ENCODE data around the gene SFMBT2. TPM values are rescaled to one million over a fixed set of nuclear protein-coding genes. Genes with fewer than 3 reads are reported as not detected.
A peak's percentile ranks its signal among the peaks of the same experiment; 100 is the strongest.
"Not testable (repeated sequence)": the region's sequence is repeated elsewhere in the genome, so short reads cannot be mapped to it uniquely, and the experiment has no call there.

The SFMBT2 gene
- total RNA-seq, 2 experiments from 2014 or later, result 22.0 to 23.1 TPM

DNA sequence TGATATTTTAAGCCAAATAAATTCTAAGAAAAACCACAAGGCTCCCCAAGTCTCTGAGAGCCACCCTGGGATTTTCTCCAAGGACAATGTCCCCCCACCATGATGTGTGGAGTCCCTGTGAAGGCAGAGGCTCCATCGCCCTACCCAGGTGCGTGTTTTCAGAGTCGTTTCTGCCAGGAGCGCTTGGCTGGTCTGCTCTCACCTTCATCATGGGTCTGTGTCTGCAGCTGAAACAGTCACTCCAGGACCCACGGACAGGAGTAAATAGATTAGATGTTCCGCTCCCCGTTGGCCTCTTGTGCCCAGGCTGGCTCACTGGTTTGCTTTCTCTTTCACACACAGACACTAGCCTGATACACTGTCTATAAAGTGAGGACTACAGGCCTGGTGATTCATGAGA, 217.5 kb downstream of the SFMBT2 start:
- Mint-ChIP-seq H3K27me3 (no peaks in the 10 kb centered on the region), H3K9me3 (peaks cover 30% of the 10 kb centered on the region), H3K4me1 (peaks cover 65% of the 10 kb centered on the region), H3K4me3 (peak overlapping the region; percentile 66), H3K27ac (peak overlapping the region; percentile 95), H3K36me3 (peaks cover 85% of the 10 kb centered on the region)
- peak; percentile 60 for DNase-seq

DNA sequence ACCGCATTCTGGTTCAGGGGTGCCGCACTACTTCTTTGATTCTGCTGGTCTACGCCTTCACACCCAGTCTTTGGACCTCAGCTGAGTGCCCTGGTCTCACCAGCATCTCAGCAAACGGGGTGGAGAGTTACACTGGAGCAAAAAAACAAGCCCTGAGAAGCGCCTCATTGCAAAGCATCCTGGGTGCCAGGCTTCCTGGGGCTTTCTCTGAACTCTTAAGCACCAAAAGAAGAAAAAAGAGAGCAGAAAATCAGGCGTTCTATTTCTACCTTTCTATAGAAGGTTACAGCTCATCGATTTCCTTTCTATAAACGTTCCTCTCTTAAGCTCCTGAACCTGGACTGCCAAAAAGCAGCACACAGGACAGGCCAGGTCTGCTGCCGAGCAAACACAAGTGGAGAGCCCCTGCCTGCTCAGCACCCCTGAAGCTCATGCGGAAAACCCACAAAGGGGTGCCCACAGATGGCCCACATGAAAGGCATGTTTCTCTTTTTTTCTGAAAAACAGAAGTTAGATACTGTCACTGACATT, 217.9 kb downstream of the SFMBT2 start:
- Mint-ChIP-seq H3K4me1 (peaks cover 69% of the 10 kb centered on the region), H3K9me3 (peaks cover 30% of the 10 kb centered on the region), H3K36me3 (peaks cover 86% of the 10 kb centered on the region), H3K4me3 (peak overlapping the region; percentile 66), H3K27ac (peak overlapping the region; percentile 95), H3K27me3 (no peaks in the 10 kb centered on the region)
- peak; percentile 79 for DNase-seq

DNA sequence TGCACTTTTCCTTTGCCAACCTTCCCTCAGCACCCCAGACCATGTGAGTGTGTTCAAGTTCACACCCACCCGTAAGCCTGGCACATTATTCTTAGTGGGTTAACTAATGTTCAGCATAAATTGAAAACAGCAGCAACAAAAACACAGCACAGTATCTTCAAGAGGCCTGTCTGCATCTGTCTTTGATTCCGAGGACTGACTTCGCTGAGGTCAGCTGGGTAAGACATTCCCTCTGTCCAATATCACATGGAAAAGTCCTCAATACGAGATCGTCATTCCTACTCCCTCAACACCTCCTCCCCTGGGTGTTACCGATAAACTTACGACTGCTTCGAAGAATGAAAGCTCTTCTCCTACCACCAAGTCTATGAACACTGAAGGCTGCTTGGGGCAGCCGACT, 218.8 kb downstream of the SFMBT2 start:
- no peak for DNase-seq
- Mint-ChIP-seq H3K27me3 (no peaks in the 10 kb centered on the region), H3K9me3 (peaks cover 30% of the 10 kb centered on the region), H3K4me3 (peak overlapping the region; percentile 66), H3K27ac (peak overlapping the region; percentile 95), H3K4me1 (peaks cover 70% of the 10 kb centered on the region), H3K36me3 (peaks cover 83% of the 10 kb centered on the region)

DNA sequence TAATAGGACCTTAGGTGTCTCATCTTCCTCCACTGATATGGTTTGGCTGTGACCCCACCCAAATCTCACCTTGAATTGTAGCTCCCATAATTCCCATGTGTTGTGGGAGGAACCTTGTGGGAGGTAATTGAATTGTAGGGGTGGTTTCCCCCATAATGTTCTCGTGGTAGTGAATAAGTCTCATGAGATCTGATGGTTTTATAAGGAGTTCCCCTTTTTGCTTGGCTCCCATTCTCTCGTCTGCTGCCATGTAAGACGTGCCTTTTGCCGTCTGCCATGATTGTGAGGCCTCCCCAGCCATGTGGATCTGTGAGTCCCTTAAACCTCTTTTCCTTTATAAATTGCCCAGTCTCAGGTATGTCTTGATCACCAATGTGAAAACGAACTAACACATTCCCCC, 220.1 kb downstream of the SFMBT2 start:
- not testable (repeated sequence) for H3K27me3 Mint-ChIP-seq, H3K4me3 Mint-ChIP-seq, DNase-seq
- Mint-ChIP-seq H3K27ac (peak overlapping the region; percentile 36), H3K4me1 (peaks cover 71% of the 10 kb centered on the region), H3K9me3 (peaks cover 27% of the 10 kb centered on the region), H3K36me3 (peaks cover 81% of the 10 kb centered on the region)

DNA sequence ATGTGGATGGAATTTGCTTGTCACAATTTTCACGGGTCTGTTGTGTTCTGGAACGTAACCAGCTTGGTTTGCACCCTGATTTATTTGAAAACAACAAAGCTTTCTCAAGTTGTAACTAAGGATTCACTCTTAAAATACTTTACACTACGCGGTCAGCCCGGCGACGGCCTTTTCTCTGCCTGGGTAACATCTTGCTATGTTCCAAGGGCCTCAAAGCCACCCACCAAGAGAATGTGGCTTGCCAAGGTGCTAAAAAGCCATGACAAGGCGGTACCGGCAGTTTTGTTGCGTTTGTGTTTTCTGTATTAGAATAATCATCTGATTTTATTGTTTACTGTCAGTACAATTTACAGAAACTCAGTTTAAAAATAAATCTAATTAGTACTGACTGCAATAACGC, 220.9 kb downstream of the SFMBT2 start:
- DNase-seq, result no peak
- Mint-ChIP-seq H3K27ac (no peak overlapping the region), H3K4me1 (peaks cover 71% of the 10 kb centered on the region), H3K27me3 (no peaks in the 10 kb centered on the region), H3K36me3 (peaks cover 81% of the 10 kb centered on the region), H3K4me3 (no peak overlapping the region), H3K9me3 (peaks cover 24% of the 10 kb centered on the region)

DNA sequence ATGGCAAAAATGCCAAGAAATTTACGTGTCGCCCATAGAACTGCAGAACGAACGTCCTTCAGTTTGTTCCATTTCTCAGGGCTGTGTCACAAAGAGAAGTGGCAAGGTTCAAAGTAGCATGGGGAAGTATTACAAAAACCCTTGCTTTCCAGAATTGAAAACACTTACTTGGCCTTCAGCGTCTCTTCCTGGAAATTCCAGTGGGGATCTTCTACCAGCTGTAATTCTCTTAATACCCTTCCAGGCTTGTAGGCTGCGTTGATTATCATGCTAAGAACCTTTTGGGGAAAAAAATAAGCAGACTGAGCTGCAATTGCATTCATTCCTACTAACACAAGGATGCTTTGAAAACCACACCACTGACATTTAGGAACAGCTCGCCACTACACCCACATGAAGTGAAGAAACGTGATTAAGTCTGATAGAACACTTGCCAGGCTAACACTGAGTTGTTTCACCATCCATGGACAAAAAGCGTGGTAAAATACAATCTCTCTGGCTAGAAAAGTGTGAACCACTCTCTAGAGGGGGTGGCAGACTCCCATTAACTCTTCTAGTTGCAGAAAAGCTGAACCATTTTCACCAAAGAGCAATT, 222.3 kb downstream of the SFMBT2 start:
- Mint-ChIP-seq H3K4me3 (no peak overlapping the region), H3K36me3 (peaks cover 81% of the 10 kb centered on the region), H3K9me3 (peaks cover 29% of the 10 kb centered on the region), H3K4me1 (peaks cover 71% of the 10 kb centered on the region), H3K27ac (no peak overlapping the region), H3K27me3 (no peaks in the 10 kb centered on the region)
- no peak for DNase-seq

DNA sequence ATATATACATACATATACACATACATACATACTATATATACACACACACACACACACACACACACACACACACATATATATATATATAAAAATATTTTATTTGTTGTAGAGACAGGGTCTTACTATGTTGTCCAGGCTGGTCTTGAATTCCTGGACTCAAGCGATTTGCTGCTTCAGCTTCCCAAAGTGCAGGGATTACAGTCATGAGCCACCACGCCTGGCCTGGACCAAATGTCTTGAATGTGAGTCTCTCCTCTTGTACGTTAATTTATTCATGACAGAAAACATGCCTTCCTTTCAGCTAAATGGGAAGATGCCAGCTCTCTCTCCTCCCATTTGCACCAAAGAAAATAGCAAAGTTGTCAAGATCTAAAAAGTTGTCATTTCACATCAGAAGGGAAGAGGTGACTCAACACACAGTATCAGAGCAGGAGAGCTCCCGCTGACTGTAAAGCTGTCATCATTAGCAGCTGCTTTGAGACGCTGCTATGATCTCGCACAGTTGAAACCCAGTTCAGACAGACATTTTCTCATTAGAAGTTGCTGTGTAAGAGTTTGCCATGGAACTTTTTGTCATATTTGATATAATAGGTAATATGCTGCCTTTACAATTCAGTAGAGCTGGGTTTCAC, 224.3 kb downstream of the SFMBT2 start:
- H3K4me3 Mint-ChIP-seq, result no peak overlapping the region
- peaks cover 31% of the 10 kb centered on the region for H3K9me3 Mint-ChIP-seq
- H3K27me3 Mint-ChIP-seq, result no peaks in the 10 kb centered on the region
- no peak overlapping the region for H3K27ac Mint-ChIP-seq
- H3K36me3 Mint-ChIP-seq, result peaks cover 84% of the 10 kb centered on the region
- peaks cover 56% of the 10 kb centered on the region for H3K4me1 Mint-ChIP-seq
- DNase-seq, result no peak

DNA sequence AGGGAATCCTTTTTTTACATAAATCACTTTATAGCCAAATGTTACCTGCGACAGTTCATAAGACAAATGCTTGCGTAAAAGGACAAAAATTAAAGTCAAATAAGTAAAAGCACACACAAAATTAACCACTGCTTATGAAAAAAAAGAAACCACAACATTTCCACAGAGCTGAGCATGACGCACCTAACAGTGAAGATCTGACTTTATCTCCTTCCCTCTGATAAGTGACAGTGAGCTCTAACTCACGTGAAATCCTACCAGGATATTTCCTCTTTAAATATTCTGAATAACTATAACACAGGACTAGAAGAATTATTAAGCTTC, 225.5 kb downstream of the SFMBT2 start:
- no peak for DNase-seq
- H3K27me3 Mint-ChIP-seq, result no peaks in the 10 kb centered on the region
- peaks cover 75% of the 10 kb centered on the region for H3K36me3 Mint-ChIP-seq
- peaks cover 24% of the 10 kb centered on the region for H3K9me3 Mint-ChIP-seq
- H3K4me3 Mint-ChIP-seq, result no peak overlapping the region
- peaks cover 48% of the 10 kb centered on the region for H3K4me1 Mint-ChIP-seq
- peak overlapping the region; percentile 23 for H3K27ac Mint-ChIP-seq

DNA sequence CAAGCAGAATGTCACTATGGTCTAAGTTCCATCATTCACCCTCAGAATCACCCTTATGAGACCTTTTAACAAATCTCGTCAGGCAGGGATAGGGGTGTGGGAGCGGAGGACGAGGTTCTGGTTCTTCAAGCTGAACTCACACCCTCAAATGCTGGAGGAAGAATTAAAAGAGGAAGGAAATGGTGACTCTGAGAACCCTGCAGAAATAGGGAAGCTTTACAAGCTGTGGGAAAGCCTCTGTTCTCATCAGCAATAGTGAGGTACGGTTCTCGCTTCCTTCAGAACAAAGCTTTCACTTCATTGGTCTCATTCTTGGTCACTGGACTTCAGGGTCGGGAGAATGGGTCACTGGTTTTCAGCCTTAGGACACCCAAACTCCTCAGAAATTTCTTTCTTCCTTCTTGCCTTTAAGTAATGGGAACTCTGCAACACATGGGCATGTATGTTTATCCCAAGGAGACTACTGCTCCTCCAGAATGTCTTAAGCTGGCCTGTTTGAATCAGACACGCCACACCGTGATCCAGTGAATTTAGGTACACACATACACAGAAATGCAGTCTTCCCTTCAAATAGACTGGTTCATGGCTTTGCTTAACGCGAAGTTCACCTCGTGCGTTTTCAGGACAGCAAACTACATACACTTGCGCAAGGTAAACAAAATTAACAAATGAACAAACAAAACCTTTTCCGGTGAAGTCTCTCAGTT, 226.0 kb downstream of the SFMBT2 start:
- Mint-ChIP-seq H3K36me3 (peaks cover 75% of the 10 kb centered on the region), H3K4me1 (peaks cover 48% of the 10 kb centered on the region), H3K27ac (peak overlapping the region; percentile 23)

DNA sequence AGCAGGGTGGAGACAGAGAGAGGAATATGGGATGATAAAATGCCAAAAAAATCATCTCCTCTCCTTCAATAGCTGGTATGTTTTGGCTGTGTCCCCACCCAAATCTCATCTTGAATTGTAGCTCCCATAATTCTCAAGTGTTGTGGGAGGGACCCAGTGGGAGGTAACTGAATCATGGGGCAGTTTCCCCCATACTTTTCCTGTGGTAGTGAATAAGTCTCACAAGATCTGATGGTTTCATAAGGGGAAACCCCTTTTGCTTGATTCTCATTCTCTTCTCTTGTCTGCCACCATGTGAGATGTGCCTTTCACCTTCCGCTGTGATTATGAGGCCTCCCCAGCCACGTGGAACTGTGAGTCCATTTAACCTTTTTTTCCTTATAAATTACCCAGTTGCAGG, 226.7 kb downstream of the SFMBT2 start:
- not testable (repeated sequence) for DNase-seq, H3K27ac Mint-ChIP-seq, H3K4me3 Mint-ChIP-seq, H3K27me3 Mint-ChIP-seq
- Mint-ChIP-seq H3K4me1 (peaks cover 45% of the 10 kb centered on the region), H3K36me3 (peaks cover 69% of the 10 kb centered on the region), H3K9me3 (peaks cover 21% of the 10 kb centered on the region)

More for the DNA sequence above, 226.0 kb downstream of the SFMBT2 start:
- no peak overlapping the region for H3K4me3 Mint-ChIP-seq
- peaks cover 24% of the 10 kb centered on the region for H3K9me3 Mint-ChIP-seq
- DNase-seq, result no peak
- no peaks in the 10 kb centered on the region for H3K27me3 Mint-ChIP-seq

DNA sequence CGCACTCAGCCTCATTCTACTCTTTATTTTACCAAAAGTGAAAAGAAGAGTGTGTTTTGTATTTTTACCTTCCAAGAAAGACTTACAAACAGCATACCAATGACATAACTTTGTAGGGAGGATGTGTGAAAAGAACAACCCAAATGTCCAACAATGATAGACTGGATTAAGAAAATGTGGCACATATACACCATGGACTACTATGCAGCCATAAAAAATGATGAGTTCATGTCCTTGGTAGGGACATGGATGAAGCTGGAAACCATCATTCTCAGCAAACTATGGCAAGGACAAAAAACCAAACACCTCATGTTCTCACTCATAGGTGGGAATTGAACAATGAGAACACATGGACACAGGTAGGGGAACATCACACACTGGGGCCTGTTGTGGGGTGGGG, 228.5 kb downstream of the SFMBT2 start:
- not testable (repeated sequence) for H3K4me3 Mint-ChIP-seq, DNase-seq, H3K27ac Mint-ChIP-seq, H3K27me3 Mint-ChIP-seq
- peaks cover 31% of the 10 kb centered on the region for H3K4me1 Mint-ChIP-seq
- peaks cover 21% of the 10 kb centered on the region for H3K9me3 Mint-ChIP-seq
- H3K36me3 Mint-ChIP-seq, result peaks cover 63% of the 10 kb centered on the region

DNA sequence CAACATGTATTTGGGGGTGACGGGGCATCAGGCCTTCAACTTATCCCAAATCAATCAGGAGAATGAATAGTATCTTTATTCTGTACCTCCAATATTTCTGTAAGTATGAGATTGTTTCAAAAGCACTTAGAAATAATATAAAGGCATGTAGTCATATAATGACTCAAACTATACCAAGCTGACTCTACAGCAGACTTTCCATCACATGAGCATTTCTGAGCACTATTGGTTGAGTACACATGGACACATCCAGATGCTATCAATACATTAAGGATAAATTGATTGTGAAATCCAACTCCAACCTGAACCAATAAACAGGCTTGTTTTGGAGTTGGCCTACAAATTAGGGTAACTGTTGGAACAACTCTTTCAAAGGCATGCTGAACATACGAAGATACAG, 229.4 kb downstream of the SFMBT2 start:
- Mint-ChIP-seq H3K27ac (no peak overlapping the region), H3K36me3 (peaks cover 65% of the 10 kb centered on the region), H3K4me1 (peaks cover 27% of the 10 kb centered on the region), H3K9me3 (peaks cover 23% of the 10 kb centered on the region), H3K27me3 (no peaks in the 10 kb centered on the region), H3K4me3 (no peak overlapping the region)
- no peak for DNase-seq

DNA sequence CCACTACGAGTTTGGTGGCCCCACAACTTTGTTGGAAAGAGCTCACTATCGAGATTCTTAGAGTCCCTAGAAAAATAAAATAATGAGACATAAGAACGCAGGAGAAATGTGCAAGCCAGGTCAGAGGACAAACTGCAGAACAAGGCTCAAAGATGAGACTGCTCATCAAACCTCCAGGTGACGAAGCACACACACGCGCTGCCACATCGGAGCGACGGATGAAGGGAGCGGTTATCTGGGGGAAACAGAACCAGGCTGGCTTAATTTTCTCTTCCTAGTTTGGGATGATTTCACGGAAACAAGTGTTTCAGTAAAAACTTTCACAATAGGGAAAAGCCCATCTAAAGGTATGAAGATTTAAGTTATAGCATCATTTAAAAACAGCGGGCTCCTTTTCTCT, 231.3 kb downstream of the SFMBT2 start:
- Mint-ChIP-seq H3K27ac (no peak overlapping the region), H3K4me3 (no peak overlapping the region)

DNA sequence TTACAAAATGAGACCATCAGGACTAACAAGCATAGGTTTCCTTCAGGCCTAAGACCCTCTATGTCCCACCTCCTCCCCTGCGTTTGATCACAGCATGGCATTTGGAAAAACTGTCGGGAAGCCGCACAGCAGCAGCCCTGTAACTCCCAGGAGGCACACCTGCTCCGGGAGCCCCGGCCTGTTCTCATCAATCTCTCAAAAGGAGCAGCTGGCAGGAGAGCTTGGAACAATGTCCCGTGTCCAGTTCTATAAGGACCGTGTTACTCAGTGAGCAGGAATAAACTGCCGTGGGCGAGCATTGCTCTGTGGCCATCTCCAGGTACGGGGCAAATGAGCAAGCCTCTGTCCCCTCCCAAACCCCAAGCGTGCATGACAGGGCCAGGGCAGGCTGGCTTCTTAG, 236.9 kb downstream of the SFMBT2 start:
- Mint-ChIP-seq H3K4me1 (no peaks in the 10 kb centered on the region), H3K27me3 (no peaks in the 10 kb centered on the region), H3K36me3 (peaks cover 52% of the 10 kb centered on the region), H3K9me3 (peaks cover 12% of the 10 kb centered on the region), H3K27ac (no peak overlapping the region), H3K4me3 (no peak overlapping the region)
- DNase-seq, result no peak

More for the DNA sequence above, 231.3 kb downstream of the SFMBT2 start:
- peaks cover 13% of the 10 kb centered on the region for H3K4me1 Mint-ChIP-seq
- H3K27me3 Mint-ChIP-seq, result no peaks in the 10 kb centered on the region
- DNase-seq, result no peak
- H3K9me3 Mint-ChIP-seq, result peaks cover 26% of the 10 kb centered on the region
- peaks cover 67% of the 10 kb centered on the region for H3K36me3 Mint-ChIP-seq

DNA sequence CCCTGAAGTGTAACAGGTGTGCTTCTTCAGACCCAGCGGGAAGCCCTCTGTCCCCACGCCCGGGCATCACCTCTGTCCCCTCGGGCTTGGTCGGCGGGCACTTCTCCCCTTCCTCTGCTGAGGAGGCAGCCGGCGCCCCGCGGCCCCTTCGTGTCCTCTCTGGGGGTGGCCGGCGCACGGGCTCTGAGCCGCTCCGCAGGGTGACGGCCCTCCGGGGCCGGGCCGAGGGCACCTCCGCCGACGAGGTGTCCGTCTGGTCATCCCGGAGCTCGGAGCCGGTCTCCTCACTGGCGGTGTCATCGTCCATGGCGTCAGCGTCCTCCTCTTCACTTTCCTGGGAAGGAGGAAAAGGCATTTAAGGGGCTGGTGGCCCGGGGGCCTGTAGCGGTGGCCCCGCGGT, 239.0 kb downstream of the SFMBT2 start:
- Mint-ChIP-seq H3K4me1 (no peaks in the 10 kb centered on the region), H3K36me3 (peaks cover 39% of the 10 kb centered on the region), H3K9me3 (peaks cover 12% of the 10 kb centered on the region), H3K27me3 (no peaks in the 10 kb centered on the region), H3K4me3 (no peak overlapping the region), H3K27ac (no peak overlapping the region)
- DNase-seq, result no peak
